Psoas muscle (tissue), 8 donors: ENCODE measurements around the gene MAPK7. TPM values are rescaled to one million over a fixed set of nuclear protein-coding genes. Genes with fewer than 3 reads are reported as not detected.
A peak's percentile ranks its signal among the peaks of the same experiment; 100 is the strongest.

Experiments used
- ATAC-seq, 4 donors: fragments of 200-7000 bp; cut with Tn5 transposase; one replicate each; pipeline ENCODE4 v1.9.1; 2020; ENCODE audit warnings: moderate library complexity in 3 of 4, mild to moderate bottlenecking in 2 of 4
- DNase-seq, 2 donors: peaks; one replicate each; pipeline ENCODE4 v3.0.0-alpha.2; 2020
- H3K27ac ChIP-seq: fragments of 200-600 bp; one replicate; pipeline ENCODE4 v1.8.0; 2022
- H3K27me3 ChIP-seq, 3 donors: fragments of 200-600 bp in 1 of 3; one replicate each; pipeline versions ENCODE4 v1.6.1 to v1.8.0; 2013 to 2022; ENCODE audit warnings: low read length in 2 of 3, mild to moderate bottlenecking in 2 of 3, moderate library complexity in 1 of 3; ENCODE audit not compliant: insufficient read depth in 3 of 3
- H3K36me3 ChIP-seq, 2 donors: fragments of 200-600 bp in 1 of 2; one replicate each; pipeline versions ENCODE4 v1.6.1 to v1.8.0; 2013 to 2022; ENCODE audit warnings: low read depth in 1 of 2, mild to moderate bottlenecking in 1 of 2, moderate library complexity in 1 of 2; ENCODE audit not compliant: insufficient read depth in 1 of 2
- H3K4me1 ChIP-seq: fragments of 200-600 bp; one replicate; pipeline ENCODE4 v1.8.0; 2022
- H3K4me3 ChIP-seq: fragments of 200-600 bp; one replicate; pipeline ENCODE4 v1.8.0; 2022; ENCODE audit warnings: mild to moderate bottlenecking
- H3K9me3 ChIP-seq: fragments of 200-600 bp; one replicate; pipeline ENCODE4 v1.8.0; 2022
- CTCF ChIP-seq: fragments of 200-600 bp; IDR thresholded peaks from one replicate; pipeline ENCODE4 v1.8.0; 2022; ENCODE audit warnings: antibody characterized with exemption
- WGBS, 3 donors: extraction: QIAGEN DNeasy Blood & Tissue Kit; methylation state at CpG; one replicate each; pipeline versions ENCODE4 v1.1.6 to v1.1.7; 2013; 5-methylcytosine and 5-hydroxymethylcytosine counted together
- intact Hi-C, 2 donors: fragments of 100-400 bp; cut with DNase I; formaldehyde crosslinking; loops; one replicate each; pipeline versions ENCODE4 v1.11.0 to v1.14.2; 2022
- polyA plus RNA-seq, 3 donors: library from polyadenylated mRNA; stranded (reverse); fragments of 200-250 nt; gene quantifications; one replicate each; pipeline ENCODE4 v1.2.3, GENCODE V29; 2013
- total RNA-seq, 4 donors: library from RNA; stranded (reverse); fragmentation: NEBNext Ultra II Directional in 2 of 4; extraction: Animal tissue kit (Norgen Biotek cat#: 25700) in 2 of 4; gene quantifications; one replicate each; pipeline versions ENCODE4 v1.2.1 to v1.2.4, GENCODE V29; 2021 to 2023
- donor health status: healthy with polysubstance abuse.
- donor health status: DM: no; HTN: no; CAD: no; lungs with moderate emphysema.
- donor health status: Bipolar disorder and iron deficiency.
- donor health status: healthy.
- donor health status: DM: yes; HTN: yes; CAD: no.
- donor health status: DM: no; HTN: no; CAD: no.
- donor health status: DM: no; HTN: no; CAD: no.
- donor health status: DM: yes; HTN: yes; CAD: no.

MAPK7 gene
- total and polyA plus RNA-seq, 7 donors = 6.1 to 12.6 (median 7.5) TPM

DNA sequence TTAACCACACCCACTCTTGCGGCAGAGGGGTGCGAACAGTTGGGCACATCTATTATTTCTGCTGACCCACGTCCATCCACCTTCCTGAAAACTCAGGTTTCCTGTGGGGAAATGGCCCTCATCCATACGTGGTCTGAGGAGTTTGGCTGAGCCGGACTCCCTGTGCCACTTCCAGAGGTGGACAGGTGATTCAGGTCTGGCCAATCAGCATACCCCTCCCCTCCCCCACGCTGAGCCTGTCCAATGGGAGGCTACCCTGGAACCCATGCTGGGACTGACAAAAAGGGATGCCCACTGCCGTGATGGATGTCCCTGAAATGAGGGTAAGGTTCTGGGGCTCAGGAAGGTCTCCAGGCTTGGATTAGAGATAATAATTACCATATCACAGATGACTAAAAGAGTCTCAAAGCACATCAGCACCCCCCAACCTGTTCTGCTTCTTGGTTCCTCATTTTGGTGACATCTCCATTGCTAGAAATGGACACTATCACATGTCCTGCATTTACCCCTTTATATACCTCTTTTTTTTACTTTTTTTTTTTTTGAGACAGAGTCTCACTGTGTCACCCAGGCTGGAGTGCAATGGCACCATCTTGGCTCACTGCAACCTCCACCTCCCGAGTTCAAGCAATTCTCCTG is 5.3 kb upstream of the MAPK7 start:
- DNase-seq = no peak

DNA sequence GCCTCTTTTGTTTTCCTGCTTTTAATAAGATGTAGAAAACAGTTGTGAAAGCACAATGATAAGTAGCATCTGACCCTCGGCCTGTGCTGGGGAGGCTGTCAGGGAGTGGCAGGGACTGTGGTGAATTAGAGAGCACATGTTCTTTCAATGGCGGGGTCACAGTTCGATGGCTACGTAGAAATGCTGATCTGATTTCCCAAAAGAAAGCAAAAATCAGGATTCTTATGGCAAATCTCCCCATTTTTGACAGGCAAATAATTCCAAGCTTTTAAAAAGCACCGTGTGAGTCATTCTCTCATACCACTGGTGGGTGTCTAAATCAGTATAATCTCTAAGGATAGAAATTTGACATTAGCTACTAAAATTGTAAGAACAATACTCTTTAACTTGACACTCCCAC is 4.2 kb upstream of the MAPK7 start:
- Histone ChIP-seq H3K9me3 (no peaks in the 10 kb centered on the region), H3K36me3 (no peaks in the 10 kb centered on the region), H3K4me3 (no peak overlapping the region), H3K4me1 (peaks cover 10% of the 10 kb centered on the region), H3K27ac (no peak overlapping the region), H3K27me3 (no peaks in the 10 kb centered on the region)
- TF ChIP-seq CTCF = no peak
- no peak for DNase-seq
- no peak for ATAC-seq
- intact Hi-C loops = no loop called here
- WGBS, 3 donors = 84 to 86% (median 85%) methylated on average over 5 of the region's 5 CpGs

More for the DNA sequence above, 5.3 kb upstream of the MAPK7 start:
- Histone ChIP-seq H3K9me3 (no peaks in the 10 kb centered on the region), H3K4me1 (peaks cover 6% of the 10 kb centered on the region), H3K27me3 (no peaks in the 10 kb centered on the region), H3K4me3 (no peak overlapping the region), H3K36me3 (no peaks in the 10 kb centered on the region), H3K27ac (no peak overlapping the region)
- no peak for TF ChIP-seq CTCF
- no peak for ATAC-seq
- intact Hi-C loops = no loop called here
- WGBS, 3 donors = 76 to 83% (median 80%) methylated on average over 8 of the region's 8 CpGs

DNA sequence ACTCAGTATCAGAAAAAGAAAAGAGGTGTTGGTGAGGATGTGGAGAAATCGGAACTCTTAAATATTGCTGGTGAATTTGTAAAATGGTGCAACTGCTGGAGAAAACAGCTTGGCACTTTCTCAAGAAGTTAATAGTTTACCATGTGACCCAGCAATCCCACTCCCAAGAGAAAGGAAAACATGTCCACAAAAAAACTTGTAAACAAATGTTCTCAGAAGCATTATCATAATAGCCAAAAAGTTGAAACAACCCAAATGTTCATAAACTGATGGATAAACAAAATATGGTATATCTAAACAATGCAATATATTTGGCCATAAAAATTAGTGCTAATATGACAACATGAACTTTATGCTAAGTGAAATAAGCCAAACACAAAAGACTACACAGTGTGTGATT is 2.6 kb upstream of the MAPK7 start:
- TF ChIP-seq CTCF = no peak
- Histone ChIP-seq H3K36me3 (peaks cover 0 to 15% of the 10 kb centered on the region in 2 donors), H3K27ac (no peak overlapping the region), H3K4me1 (peaks cover 16% of the 10 kb centered on the region), H3K27me3 (no peaks in the 10 kb centered on the region), H3K4me3 (no peak overlapping the region), H3K9me3 (no peaks in the 10 kb centered on the region)
- DNase-seq (no peak), ATAC-seq (no peak)
- 92 to 100% (median 94%) methylated on average over 1 of the region's 1 CpG for WGBS, 3 donors
- intact Hi-C loops = no loop called here

DNA sequence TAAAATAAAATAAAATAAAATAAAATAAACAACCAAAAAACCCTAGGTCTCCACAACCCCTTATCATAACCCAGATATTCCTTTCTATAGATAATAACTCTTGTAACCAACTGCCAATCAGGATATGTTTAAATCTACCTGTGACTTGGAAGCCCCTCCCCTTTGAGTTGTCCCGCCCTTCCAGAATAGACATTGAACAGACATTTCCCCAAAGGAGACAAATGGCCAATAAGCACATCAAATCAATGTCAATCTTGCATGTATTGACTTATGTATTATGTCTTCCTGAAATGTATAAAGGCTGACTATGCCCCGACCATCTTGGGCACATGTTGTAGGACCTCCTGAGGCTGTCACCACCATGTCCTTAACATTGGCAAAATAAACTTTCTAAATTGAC is 1.5 kb upstream of the MAPK7 start:
- H3K9me3 ChIP-seq = no peaks in the 10 kb centered on the region
- H3K36me3 ChIP-seq = peaks cover 0 to 26% of the 10 kb centered on the region in 2 donors
- no peaks in the 10 kb centered on the region for H3K27me3 ChIP-seq
- no peak for TF ChIP-seq CTCF
- peak overlapping the region; percentile 74 for H3K4me3 ChIP-seq
- intact Hi-C loops = no loop called here
- DNase-seq (no peak), ATAC-seq (no peak)
- 51 to 54% (median 52%) methylated on average over 2 of the region's 2 CpGs for WGBS, 3 donors
- H3K27ac ChIP-seq = peak overlapping the region; percentile 94
- H3K4me1 ChIP-seq = peaks cover 16% of the 10 kb centered on the region
